HCT116 (cell line): ENCODE data around the gene CMBL. TPM values are rescaled to one million over a fixed set of nuclear protein-coding genes. Genes with fewer than 3 reads are reported as not detected.

Experiments used
- CBX3 ChIP-seq: IDR thresholded peaks from 2 replicates; pipeline ENCODE4 v1.6.1; 2012; ENCODE audit warnings: low read depth
- ELF1 ChIP-seq: IDR thresholded peaks from 2 replicates; pipeline ENCODE4 v1.6.1; 2012; ENCODE audit warnings: low read depth, borderline replicate concordance
- EZH2phosphoT487 ChIP-seq: fragments of 200-600 bp; IDR thresholded peaks from 2 replicates; pipeline ENCODE4 v1.6.1; 2018; ENCODE audit warnings: antibody characterized with exemption, borderline replicate concordance
- JUND ChIP-seq: IDR thresholded peaks from 2 replicates; pipeline ENCODE4 v1.6.1; 2012
- POLR2AphosphoS5 ChIP-seq: IDR thresholded peaks from 2 replicates; pipeline ENCODE4 v1.6.1; 2011; ENCODE audit warnings: mild to moderate bottlenecking, low read depth, low read length, moderate library complexity
- TCF7L2 ChIP-seq: IDR thresholded peaks from 2 replicates; pipeline ENCODE4 v1.7.0; 2011; ENCODE audit warnings: borderline replicate concordance, inconsistent platforms; ENCODE audit not compliant: insufficient read depth, insufficient read length; ENCODE audit errors: extremely low read depth
- total RNA-seq: library from RNA; stranded (reverse); gene quantifications from one replicate; pipeline ENCODE4 v1.2.1, GENCODE V29; 2021; ENCODE audit not compliant: unreplicated experiment
- TF ChIP-seq, protein P1 (sequence below): IDR thresholded peaks from 2 replicates; pipeline ENCODE4 v1.6.1; 2012; ENCODE audit warnings: low read depth
- TF ChIP-seq, protein P2 (sequence below): IDR thresholded peaks from 2 replicates; pipeline ENCODE4 v1.6.1; 2011; ENCODE audit warnings: mild to moderate bottlenecking, low read length, moderate library complexity; ENCODE audit not compliant: insufficient replicate concordance; ENCODE audit errors: extremely low read depth
- TF ChIP-seq, protein P3 (sequence below): IDR thresholded peaks from 2 replicates; pipeline ENCODE4 v1.6.1; 2012

Gene CMBL
- total RNA-seq, 1 experiment from 2014 or later: 51.0 TPM

DNA sequence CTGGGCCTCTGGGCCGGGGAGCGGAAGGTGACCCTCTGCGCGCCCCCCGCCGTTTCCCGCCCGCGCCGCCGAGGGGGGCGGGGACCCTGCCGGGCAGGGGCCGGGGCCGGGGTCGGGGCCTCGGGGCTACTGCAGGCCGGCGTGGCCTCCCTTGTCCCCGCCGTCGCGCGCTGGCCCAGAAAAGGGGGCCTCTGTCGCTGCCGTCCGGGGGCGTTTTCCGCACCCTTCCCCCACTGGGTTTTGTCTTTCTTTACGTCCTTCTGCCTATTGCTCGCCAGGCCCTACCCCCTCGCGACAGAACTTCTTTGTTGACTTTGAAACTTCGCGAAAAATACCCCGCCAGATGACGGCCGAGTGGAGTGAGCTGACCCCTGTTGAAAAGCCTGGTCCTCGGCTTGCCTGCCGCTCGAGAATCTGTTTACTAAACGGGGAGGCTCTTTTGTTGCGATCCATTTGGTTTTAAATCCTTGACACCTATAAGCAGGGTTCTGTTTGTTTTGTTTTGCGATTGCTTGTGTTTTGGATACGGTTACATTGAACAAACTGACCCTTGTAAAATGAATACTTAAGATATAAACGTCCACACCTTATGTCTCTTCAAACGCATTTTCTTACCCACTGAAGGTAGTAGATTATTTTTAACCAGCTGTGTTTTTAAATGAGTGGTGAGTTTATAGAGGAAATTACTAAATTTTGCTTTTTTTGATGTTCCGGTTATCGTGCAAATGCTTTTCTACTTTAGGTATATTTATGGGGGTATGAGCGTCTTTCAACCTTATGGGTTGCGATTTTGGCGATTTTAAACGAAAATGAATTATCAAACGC lies 46.6 kb upstream of the CMBL start (continued):
- TF ChIP-seq, protein P1, sequence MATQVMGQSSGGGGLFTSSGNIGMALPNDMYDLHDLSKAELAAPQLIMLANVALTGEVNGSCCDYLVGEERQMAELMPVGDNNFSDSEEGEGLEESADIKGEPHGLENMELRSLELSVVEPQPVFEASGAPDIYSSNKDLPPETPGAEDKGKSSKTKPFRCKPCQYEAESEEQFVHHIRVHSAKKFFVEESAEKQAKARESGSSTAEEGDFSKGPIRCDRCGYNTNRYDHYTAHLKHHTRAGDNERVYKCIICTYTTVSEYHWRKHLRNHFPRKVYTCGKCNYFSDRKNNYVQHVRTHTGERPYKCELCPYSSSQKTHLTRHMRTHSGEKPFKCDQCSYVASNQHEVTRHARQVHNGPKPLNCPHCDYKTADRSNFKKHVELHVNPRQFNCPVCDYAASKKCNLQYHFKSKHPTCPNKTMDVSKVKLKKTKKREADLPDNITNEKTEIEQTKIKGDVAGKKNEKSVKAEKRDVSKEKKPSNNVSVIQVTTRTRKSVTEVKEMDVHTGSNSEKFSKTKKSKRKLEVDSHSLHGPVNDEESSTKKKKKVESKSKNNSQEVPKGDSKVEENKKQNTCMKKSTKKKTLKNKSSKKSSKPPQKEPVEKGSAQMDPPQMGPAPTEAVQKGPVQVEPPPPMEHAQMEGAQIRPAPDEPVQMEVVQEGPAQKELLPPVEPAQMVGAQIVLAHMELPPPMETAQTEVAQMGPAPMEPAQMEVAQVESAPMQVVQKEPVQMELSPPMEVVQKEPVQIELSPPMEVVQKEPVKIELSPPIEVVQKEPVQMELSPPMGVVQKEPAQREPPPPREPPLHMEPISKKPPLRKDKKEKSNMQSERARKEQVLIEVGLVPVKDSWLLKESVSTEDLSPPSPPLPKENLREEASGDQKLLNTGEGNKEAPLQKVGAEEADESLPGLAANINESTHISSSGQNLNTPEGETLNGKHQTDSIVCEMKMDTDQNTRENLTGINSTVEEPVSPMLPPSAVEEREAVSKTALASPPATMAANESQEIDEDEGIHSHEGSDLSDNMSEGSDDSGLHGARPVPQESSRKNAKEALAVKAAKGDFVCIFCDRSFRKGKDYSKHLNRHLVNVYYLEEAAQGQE: no peak
- TF ChIP-seq, protein P2, sequence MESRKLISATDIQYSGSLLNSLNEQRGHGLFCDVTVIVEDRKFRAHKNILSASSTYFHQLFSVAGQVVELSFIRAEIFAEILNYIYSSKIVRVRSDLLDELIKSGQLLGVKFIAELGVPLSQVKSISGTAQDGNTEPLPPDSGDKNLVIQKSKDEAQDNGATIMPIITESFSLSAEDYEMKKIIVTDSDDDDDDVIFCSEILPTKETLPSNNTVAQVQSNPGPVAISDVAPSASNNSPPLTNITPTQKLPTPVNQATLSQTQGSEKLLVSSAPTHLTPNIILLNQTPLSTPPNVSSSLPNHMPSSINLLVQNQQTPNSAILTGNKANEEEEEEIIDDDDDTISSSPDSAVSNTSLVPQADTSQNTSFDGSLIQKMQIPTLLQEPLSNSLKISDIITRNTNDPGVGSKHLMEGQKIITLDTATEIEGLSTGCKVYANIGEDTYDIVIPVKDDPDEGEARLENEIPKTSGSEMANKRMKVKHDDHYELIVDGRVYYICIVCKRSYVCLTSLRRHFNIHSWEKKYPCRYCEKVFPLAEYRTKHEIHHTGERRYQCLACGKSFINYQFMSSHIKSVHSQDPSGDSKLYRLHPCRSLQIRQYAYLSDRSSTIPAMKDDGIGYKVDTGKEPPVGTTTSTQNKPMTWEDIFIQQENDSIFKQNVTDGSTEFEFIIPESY: no peak
- TF ChIP-seq, protein P3, sequence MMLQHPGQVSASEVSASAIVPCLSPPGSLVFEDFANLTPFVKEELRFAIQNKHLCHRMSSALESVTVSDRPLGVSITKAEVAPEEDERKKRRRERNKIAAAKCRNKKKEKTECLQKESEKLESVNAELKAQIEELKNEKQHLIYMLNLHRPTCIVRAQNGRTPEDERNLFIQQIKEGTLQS: no peak
- TF ChIP-seq JUND: no peak
- TF ChIP-seq EZH2phosphoT487: no peak
- no peak for TF ChIP-seq TCF7L2
- TF ChIP-seq ELF1: no peak
- no peak for TF ChIP-seq CBX3
- no peak for TF ChIP-seq POLR2AphosphoS5
- TF ChIP-seq, all 23 proteins: peak for 0
